Colon (tissue), 2 donors: ENCODE data around the gene RICTOR.

ENCODE experiments used
- FAIRE-seq: peaks from 2 replicates; lab custom pipeline; 2012; peaks lifted over from hg19 to GRCh38; lab: Jason Lieb, UNC
- donor health status: control.
- donor health status: control.

RICTOR gene, protein sequence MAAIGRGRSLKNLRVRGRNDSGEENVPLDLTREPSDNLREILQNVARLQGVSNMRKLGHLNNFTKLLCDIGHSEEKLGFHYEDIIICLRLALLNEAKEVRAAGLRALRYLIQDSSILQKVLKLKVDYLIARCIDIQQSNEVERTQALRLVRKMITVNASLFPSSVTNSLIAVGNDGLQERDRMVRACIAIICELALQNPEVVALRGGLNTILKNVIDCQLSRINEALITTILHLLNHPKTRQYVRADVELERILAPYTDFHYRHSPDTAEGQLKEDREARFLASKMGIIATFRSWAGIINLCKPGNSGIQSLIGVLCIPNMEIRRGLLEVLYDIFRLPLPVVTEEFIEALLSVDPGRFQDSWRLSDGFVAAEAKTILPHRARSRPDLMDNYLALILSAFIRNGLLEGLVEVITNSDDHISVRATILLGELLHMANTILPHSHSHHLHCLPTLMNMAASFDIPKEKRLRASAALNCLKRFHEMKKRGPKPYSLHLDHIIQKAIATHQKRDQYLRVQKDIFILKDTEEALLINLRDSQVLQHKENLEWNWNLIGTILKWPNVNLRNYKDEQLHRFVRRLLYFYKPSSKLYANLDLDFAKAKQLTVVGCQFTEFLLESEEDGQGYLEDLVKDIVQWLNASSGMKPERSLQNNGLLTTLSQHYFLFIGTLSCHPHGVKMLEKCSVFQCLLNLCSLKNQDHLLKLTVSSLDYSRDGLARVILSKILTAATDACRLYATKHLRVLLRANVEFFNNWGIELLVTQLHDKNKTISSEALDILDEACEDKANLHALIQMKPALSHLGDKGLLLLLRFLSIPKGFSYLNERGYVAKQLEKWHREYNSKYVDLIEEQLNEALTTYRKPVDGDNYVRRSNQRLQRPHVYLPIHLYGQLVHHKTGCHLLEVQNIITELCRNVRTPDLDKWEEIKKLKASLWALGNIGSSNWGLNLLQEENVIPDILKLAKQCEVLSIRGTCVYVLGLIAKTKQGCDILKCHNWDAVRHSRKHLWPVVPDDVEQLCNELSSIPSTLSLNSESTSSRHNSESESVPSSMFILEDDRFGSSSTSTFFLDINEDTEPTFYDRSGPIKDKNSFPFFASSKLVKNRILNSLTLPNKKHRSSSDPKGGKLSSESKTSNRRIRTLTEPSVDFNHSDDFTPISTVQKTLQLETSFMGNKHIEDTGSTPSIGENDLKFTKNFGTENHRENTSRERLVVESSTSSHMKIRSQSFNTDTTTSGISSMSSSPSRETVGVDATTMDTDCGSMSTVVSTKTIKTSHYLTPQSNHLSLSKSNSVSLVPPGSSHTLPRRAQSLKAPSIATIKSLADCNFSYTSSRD (N-terminal part only)

DNA sequence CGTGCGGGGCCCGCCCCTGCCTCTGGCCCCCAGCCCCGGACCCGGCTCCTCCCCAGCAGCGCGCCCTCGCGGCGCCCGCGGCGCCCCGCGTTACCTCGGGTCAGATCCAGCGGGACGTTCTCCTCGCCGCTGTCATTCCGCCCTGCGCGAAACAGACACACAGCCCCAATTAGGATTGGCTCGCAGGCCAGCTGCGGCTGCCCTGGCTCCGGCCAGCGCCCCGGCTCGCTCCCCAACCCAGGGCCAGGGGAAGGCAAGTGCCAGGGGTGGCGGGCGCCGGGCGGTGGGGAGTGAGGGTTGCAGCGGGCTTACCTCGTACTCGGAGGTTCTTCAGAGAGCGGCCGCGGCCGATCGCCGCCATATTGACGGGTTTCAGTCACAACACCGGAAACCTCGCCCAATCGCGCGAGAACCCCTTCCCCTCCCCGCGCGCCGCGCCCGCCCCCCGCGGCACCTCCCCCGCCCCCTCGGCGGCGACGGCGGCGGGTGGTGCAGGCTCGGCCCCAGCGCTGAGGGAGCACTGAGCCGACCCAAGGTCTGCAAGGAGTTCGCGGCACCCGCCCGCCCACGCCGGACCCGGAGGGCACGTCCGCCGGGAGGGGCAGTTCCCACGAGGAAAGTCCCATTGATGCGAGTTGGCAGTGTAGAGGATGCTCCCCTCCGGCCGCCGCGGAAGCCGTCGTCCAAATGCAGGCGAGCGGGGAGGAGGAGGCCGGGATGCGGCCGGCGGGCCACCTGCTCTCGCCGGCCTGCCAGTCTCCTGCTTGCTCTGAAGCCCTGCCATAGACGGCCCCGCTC lies at the start of gene RICTOR:
Gene RICTOR, minus strand, starts transcription at position 383 of the 798 bp plus-strand sequence. Its CDS starts 22 bp downstream, at position 361.
- FAIRE-seq: no peak

- FAIRE-seq: no peak
These were observed 47.7 kb upstream of the RICTOR start for GRCh38 chr5:39121922-39122321.

GRCh38 chr5:39121315-39121714 lies 47.1 kb upstream of the RICTOR start:
- FAIRE-seq: no peak

GRCh38 chr5:39120052-39120420 lies 45.8 kb upstream of the RICTOR start:
- FAIRE-seq: no peak

- no peak for FAIRE-seq
These were observed 45.3 kb upstream of the RICTOR start for GRCh38 chr5:39119404-39120051.

DNA sequence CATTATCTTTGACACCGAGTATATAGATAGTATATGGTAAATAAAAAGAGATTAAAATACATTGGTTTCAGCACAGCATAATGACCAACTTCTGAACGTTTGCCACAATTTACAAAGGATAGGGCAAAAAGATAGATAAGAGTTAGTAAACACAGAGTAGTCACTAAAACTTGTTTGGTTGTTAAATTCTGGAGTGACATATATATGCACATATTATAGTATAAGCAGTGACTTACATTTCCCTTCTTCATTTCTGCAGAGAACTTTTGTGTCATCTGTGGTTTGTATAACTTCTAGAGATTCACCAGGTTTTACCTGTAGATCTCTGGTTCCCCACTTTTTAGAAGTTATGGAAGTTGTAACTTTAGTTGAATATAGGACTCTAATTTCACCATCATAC lies 44.4 kb upstream of the RICTOR start:
- no peak for FAIRE-seq

DNA sequence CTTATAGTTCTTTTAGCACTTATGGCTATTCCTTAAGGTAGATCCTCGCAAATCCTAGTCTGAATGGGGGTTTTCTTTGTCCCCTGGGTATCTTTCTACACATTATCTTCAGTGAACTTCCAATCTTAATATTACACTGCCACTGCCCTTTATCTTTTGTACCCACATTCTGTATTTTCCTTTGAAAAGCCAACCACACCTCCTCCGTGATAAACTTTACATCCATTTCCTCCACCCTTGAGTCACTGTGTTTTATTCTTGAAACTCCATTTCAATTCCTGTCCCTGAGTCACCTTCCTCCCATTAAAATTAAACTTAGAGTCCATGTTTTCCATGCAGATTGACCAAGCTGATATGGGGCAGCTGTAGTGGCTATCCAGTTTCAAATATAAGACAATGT lies 43.2 kb upstream of the RICTOR start:
- FAIRE-seq: no peak

- no peak for FAIRE-seq
These were observed 42.4 kb upstream of the RICTOR start for GRCh38 chr5:39116344-39117170.

DNA sequence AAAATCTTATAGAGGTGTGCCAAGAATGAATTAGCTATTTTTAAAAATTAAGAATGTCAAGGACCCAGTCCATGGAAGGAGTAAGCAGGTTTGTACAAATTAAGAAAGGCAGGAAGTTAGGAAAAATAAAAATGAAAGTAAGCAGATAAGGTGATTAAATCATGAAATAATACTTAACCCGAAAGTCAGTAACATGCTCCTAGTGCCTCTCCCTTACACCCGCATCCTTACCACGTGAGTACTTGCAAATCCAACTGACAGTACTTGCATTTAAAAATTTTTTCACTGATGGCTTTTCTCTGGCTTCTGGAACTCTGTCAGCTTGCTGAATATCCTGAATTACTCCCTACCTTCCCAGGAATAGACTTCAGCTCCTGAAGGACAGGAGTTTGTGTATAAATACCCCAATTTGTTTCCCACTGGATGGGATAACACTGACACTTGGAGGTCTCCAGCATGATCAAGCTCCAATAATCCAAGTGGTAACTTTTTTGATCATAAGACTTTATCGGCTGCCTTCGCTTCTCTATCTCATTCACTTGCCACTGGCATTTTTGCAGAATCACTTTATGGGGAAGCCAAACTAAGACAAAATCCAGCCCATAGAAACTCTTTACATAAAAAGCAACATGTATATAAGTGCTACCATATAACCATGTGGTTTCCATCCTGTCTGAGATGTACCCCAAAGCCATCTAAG lies 41.6 kb upstream of the RICTOR start:
- no peak for FAIRE-seq

GRCh38 chr5:39114155-39114554 lies 40.0 kb upstream of the RICTOR start:
- FAIRE-seq: no peak

DNA sequence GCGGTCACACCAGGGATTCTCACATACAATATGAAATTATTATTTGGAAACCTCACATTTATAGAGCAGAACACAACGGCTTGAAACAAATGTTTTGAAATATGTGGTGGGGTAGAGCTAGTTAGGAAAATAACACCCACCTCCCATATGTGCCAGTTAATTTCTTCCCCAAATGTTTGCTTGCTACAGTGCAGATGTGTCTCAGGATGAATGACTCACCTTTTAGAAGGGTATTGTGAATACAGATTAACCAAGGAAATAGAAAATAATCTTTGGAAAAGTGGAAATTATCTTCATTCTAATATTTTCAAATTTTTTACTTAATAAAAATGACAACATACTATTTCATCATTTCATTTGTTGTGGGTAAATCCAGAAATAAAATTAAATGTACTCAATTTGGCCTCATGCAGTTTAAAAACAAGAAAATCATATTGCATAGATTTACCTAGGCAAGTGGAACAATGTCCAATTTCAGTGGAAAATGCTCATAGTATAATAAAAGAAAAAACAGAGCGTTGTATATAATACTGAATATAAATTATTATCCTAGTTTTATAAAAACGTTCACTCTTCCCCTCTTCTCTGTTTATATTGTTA lies 39.3 kb upstream of the RICTOR start:
- FAIRE-seq: no peak

DNA sequence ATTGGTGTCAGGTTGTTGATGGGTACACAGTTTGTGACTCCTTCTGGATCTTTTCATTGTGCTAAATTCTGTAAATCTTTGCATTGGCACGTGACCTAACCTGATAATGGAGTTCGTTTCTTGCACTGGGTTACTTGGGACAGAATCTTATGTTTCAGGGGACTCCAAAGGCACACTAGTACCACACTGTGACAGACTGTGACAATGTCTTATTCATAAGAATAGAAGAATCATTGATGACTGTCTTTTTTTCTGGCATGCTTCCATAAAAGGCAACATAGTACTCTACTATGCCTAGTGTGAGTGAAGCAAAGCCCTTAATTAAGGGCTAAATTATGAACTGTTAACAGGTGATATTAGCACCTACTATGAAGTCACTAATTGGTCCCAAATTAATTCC lies 35.4 kb upstream of the RICTOR start:
- no peak for FAIRE-seq

DNA sequence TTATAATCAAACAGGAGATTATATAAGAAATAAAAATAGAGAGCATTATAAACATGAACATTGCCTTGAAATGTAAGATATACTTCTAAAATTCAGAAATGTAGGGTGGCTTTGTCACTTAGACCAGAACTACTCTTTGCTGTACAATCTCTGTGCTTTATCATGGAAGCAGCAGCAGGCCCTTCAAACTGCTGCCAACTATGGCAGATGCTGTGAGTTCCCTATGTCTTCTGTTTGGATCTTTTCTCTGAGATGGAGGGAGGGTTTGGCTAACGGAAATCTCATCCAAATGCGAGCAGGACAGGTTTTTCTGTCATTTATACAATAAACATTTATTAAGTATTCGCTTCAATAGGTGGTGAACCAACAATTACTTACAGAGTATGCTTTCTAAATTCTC lies 34.8 kb upstream of the RICTOR start:
- no peak for FAIRE-seq

- no peak for FAIRE-seq
These were observed 33.2 kb upstream of the RICTOR start for GRCh38 chr5:39107350-39107749.

DNA sequence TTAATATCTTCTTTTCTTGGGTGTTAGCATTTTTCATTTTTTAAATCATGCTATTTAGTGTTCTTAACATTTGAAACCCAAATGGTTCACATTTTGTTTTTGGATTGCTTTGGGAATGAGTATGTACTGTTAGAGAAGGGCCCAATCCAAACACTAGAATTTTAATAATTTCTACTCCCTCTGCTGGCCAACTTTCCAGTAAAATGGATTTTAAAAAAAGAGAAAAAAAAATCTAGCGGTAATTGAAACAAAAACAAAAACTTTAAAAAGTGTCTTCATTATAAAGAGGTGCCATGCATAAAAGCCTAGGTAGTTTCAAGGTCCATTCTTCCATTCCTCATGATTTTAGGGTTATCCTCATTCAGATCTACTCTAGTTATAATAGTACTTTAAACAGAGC lies 32.1 kb upstream of the RICTOR start:
- no peak for FAIRE-seq

- FAIRE-seq: no peak
These were observed 30.0 kb upstream of the RICTOR start for GRCh38 chr5:39104221-39104620.

- no peak for FAIRE-seq
These were observed 28.5 kb upstream of the RICTOR start for GRCh38 chr5:39102684-39103155.

- no peak for FAIRE-seq
These were observed 26.7 kb upstream of the RICTOR start for GRCh38 chr5:39100851-39101396.
